Measurements from ENCODE around the gene DPP6.

Gene DPP6

DNA sequence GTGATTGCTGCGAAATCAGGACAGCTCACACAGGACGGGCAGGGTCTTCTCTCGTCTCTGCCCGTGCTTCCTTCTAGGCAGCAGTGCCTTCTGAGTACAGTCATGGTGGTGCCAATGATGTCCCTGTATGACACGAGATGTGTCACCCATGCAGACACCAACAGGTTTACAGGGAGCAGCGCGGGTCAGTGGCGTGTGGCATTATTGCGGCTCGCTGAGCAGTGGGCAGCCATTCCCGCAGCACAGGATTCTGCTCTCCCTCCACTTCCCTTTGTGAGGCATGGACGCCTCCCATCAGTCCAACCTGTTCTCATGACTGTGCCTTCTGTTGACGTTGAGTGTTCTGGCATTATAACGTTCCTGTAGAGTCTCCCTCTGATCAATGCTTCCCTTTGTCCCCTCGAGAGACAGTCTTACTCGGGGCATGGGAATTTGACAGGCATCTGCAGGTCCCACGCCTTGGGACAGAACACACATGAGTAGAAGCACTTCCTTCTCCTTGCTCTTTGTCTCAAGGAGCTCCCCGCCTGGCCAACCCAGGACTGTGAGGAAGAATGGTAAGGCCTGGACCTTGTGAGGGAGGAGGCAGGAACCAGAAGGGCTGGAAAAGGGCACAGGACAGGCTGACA is 731.2 kb downstream of the DPP6 start:
- no peak overlapping the region for H3K4me3 ChIP-seq (ENCODE audit: low read length)
- no peak for DNase-seq (ENCODE audit: low read depth, low spot score)

DNA sequence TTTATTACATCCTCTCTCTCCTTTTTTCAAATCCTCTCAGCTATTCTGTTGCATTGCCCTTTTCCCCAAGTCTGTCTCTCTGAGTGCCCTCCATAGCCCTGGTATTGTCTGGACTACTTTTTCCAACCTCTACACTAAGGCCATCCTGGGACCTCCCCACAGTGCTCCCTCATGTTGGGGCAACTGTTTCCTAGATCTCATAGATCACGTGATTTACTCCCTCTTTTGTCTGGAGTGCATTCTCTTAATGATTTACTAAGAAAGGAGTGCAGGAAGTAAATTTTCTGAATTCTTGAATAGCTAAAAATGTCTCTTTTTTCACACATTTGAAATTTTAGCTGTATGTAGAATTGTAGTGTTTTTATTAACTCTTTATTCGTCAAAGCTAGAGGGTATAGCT is 733.7 kb downstream of the DPP6 start:
- H3K4me3 ChIP-seq (ENCODE audit: low read length) = no peak overlapping the region
- DNase-seq (ENCODE audit: low read depth, low spot score) = no peak

DNA sequence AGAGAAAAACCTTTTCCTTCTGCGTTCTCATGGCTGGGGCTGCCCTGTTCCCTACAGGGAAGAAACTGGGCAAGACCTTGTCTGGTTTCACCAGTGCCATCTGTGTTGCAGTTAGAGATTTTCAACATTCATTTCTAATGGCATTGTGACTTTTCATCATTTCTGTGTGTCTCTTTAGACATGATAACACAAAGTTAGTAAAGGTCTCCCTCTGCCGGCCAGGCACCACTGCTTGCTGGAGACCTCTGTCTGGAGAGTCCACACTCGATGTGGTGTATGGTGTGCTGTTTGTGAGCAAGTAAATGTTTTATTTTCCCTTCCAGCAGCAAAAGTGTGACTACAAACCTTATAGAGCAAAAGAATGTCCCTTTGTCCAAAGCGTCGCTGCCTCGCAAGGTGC is 737.2 kb downstream of the DPP6 start:
- peak; percentile 56 for DNase-seq (ENCODE audit: low read depth, low spot score)

DNA sequence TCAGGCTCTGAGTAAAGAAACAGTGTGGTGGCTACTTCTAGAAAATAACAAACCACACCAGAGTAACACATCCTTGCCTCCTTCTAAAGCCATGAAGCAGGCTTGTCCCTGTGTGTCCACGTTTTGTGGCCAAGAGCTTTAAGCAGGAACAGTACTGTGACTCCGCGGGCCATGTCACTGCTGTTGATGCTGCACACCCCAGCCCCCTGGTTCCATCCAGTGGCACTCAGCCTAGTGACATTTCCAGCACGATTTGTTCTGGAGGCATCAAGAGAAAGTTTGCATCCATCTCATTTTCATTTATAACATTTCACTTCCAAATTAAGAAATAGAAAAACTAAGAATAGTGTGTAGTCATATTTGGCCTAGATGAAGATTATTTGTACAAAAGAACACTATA is 739.4 kb downstream of the DPP6 start:
- DNase-seq (ENCODE audit: low read depth, low spot score) = no peak

More for the DNA sequence above, 737.2 kb downstream of the DPP6 start:
- no peak overlapping the region for H3K4me3 ChIP-seq (ENCODE audit: low read length)

DNA sequence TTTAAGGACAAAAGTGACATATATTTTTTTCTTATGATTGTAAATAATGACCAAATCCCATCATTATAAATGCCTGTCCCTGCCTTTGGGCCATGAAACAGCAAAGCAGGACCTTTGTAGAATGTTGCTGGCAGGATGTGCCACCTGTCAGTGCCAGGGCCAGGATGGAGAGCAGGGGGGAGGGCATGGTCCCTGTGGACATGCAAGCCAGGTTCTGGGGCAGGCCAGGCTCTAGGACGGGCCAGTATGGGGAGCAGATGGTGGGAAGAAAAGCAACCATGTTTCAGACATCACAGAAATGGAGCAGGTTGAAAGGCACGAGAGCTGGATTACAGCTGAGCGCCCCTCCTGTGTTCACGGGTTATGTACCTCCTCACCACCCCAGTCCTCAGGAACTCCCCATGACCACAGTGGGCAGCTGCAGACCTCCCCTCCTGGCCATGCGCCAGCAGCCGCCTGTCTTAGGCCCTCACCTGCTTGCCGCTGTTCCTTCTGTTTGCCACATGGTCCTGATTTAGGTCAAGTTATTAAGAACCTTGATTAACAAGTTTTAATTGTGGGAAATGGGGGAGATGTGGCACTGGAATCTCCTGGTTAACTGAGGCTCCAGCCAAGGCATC is 740.3 kb downstream of the DPP6 start:
- no peak for DNase-seq (ENCODE audit: low read depth, low spot score)

More for the DNA sequence above, 739.4 kb downstream of the DPP6 start:
- H3K4me3 ChIP-seq (ENCODE audit: low read length) = no peak overlapping the region

DNA sequence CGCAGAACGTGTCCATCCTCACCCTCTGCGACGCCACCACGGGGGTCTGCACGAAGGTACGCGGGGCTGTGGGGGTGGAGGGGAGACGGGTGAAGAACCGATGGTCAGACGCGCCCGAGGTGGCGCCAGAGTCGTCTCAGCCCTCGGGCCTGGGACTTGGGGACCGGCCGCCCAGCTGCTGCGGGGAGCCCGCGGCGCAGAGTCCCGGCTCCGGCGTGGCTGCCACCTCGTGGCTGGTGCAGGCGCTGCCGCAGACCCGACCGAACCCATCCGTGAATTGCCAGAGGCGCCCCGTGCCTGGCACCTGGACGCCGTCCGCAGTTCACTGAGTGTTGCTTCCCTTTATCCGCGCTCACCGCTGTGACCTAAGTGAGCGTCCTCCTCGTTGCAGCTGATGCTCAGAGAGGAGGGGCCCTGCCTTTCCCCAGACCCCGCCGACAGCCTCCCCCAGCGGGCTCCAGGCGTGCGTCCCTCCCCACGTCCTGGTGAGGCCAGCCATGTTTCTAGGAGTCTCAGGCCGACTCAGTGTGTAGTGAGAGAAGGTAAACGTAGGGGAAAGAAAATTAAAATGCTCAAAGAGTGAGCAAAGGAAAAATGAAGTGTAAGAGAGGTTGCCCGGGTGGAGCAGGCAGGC is 742.1 kb downstream of the DPP6 start:
- no peak for DNase-seq (ENCODE audit: low read depth, low spot score)
- H3K4me3 ChIP-seq (ENCODE audit: low read length) = no peak overlapping the region

More for the DNA sequence above, 740.3 kb downstream of the DPP6 start:
- H3K4me3 ChIP-seq (ENCODE audit: low read length) = no peak overlapping the region

DNA sequence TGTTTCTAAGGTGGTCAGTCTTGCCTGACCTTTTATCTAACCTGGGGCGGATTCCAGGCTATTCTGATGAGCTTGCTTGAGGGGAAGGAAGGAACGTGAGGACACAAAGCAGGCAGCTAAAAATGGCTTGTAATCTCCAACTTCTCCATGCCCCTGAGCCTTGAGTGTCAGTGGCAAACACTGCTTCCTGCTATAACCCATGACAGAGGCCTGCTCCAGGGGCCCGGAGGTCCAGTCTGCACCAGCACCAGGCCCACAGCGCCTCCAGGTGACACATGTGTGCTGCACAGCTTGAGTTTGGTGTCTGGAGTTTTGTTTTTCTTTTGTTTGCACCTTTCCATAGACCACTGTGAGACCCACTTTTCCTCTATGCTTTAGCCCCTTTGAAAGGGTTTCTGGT is 742.8 kb downstream of the DPP6 start:
- no peak for DNase-seq (ENCODE audit: low read depth, low spot score)
- H3K4me3 ChIP-seq (ENCODE audit: low read length) = no peak overlapping the region

DNA sequence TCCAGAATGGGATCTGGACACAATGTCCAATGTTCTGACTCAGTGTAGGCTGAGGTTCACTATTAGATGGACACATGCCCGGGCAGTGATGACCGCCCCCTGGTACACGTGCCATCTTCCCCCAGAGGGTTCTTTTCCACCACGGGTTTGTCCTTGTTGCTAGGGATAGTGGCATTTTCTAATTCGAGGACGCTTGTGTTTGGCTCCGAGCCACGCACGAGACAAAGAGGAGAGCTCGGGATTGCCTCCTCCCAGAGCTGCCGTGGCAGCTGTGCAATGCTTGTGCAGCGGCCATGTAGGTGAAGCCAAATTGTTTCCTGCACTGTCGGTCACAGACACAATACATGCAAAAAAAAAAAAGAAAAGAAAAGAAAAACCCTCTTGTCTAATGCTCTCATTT is 743.2 kb downstream of the DPP6 start:
- DNase-seq (ENCODE audit: low read depth, low spot score) = no peak
- H3K4me3 ChIP-seq (ENCODE audit: low read length) = no peak overlapping the region

DNA sequence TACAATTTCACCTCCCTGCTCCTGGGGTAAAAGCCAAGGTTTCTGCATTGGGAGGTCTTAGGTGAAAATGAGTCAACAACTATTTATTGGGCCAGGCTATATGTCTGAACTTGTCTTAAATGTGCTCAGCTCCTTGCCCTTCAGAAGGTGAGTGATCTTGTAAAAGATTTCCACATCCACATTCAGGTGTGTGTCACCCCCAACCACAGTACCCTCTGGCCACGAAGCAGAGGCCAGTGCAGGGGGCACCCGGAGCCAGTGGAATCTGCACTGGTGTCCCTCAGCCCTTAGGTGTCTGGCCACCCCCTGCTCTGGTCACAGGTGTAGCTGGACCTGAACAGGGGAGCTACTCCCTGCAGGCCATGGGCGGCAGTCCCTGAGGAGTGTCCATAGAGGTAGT is 752.3 kb downstream of the DPP6 start:
- H3K4me3 ChIP-seq (ENCODE audit: low read length) = no peak overlapping the region
- no peak for DNase-seq (ENCODE audit: low read depth, low spot score)

DNA sequence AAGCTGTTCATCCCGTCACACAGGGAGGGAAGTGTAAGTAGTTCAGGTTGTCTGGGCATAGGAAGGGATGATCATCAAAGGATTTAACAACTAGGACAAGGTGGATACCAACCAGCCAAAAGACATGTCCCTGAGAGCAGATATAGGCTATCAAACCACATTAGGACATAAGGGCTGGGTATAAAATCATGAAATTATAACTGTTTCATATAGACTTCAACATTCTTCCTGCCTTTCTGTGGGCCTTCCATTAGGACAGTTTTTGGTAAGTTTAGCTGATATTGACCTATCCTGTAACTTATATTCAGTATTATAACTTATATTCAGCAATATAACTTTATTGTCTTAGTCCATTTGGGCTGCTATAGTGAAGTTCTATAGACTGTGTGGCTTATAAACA is 759.8 kb downstream of the DPP6 start:
- no peak for DNase-seq (ENCODE audit: low read depth, low spot score)
- no peak overlapping the region for H3K4me3 ChIP-seq (ENCODE audit: low read length)

DNA sequence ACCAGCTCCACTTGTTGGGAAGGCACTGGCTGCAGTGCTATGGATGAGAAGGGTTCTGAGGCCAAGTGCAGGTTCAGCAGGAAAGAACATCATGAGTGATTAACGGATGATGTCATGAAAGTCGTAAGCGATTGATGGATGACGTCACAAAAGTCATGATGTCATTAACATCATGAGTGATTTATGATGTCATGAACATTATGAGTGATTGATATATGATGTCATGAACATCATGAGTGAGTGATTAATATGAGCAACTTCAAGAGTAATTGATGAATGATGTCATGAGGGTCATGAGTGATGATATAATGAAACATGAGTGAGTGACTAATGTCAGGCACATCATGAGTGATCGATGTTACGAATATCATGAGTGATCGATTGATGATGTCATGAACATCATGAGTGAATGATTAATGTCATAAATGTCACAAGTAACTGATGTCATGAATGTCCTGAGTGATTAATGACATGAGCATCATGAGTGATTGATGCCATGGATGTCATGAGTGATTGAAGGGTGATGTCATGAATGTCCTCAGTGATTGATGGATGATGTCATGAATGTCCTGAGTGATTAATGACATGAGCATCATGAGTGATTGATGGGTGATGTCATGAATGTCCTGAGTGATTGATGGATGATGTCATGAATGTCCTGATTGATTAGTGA is 765.2 kb downstream of the DPP6 start:
- no peak overlapping the region for H3K4me3 ChIP-seq (ENCODE audit: low read length)
- no peak for DNase-seq (ENCODE audit: low read depth, low spot score)

DNA sequence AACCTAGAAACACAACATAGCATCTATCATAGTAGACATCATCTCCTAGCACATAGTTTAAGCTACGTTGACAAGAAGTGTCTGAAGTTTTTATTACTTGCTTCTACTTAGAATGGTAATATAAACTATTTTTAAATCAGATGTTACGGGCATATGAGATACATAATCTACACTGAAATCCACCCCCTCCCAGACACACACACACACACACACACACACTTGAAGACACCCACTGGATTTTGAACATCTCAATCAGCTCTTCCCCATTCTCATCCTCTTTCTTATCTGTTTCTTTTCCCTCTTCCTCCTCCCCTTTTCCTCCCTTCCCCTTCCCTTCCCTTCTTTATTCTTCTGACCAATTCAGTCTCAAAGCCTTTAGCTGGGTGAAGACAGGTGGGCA is 774.8 kb downstream of the DPP6 start:
- no peak overlapping the region for H3K4me3 ChIP-seq (ENCODE audit: low read length)
- no peak for DNase-seq (ENCODE audit: low read depth, low spot score)

DNA sequence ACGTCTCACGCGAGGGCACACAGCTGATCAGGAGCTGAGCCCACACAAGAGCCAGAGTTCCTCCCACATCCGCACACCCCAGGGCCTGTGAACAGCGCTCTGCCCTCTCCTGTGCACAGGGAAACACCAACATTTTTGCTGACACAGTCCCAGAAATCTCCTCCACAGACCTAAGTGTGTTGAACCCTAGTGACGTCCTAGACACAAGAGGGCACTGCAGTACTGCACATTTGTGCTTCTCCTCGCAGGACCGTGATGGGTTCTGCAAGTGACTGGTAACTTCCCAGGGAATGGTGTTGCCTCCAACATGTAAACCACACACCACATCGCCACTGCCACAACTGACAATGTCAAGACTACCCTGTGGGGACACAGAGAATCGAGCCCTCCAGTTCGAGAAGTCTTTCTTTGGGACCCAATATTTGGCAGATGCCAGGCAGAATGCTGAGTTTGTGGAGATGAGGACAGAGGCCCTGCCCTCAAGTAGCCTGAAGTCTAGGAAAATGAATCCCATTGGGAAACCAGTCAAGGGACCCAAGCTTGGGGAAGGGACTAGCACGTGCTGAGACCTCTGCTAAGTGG is 780.5 kb downstream of the DPP6 start:
- H3K4me3 ChIP-seq (ENCODE audit: low read length) = no peak overlapping the region
- DNase-seq (ENCODE audit: low read depth, low spot score) = peak; percentile 62

DNA sequence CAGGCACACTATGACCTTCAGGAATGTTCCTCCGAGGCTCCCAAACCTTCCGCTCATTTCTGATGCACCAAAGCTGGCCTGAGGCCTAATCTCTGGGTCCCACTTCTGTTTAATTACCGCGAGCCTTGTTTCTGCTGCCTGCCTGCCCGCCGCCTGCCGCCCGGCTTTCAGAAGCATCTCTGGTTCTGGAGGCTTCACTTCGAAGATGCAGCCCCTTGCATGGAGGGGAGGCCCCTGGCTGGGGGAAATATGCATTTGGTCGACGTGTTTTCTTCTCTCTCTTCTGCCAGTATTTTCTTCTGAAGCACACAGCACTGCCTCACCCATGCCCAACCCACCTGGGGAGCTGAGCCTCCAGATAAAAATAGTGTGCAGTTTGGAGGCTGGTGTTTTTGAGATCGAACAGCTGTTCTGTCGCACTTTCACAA is 783.8 kb downstream of the DPP6 start:
- no peak overlapping the region for H3K4me3 ChIP-seq (ENCODE audit: low read length)
- no peak for DNase-seq (ENCODE audit: low read depth, low spot score)

DNA sequence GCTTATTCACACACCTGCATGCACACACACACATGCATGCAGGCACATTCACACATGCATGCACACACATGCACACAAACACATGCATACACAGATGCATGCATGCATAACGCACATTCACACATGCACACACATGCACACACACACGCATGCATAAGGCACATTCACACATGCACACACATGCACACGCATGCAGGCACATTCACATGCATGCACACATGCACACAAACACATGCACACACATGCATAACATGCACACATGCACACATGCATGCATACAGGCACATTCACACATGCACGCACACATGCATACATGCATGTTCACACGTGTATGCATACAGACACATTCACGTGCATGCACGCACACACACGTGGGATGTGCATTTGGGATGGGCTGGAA is 784.9 kb downstream of the DPP6 start:
- no peak overlapping the region for H3K4me3 ChIP-seq (ENCODE audit: low read length)
- DNase-seq (ENCODE audit: low read depth, low spot score) = no peak

DNA sequence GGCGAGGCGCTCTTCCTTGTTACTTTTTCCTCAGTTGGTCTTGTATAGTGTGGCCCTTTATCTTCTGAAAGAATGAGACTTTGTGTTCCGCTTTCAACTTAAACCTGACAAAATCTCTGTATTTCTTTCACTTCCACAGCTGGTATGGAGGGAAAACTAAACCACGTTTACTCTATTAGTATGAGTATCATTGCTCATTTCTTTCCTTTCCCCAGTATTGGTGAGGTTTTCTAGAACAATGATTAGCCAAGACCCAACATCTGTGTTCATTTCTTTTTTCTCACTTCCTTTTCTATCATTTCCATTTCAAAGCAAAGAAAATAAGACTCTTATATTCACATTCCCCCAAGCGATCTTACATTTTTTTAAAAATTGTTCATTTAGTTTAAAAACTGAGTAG is 785.4 kb downstream of the DPP6 start:
- no peak for DNase-seq (ENCODE audit: low read depth, low spot score)
- no peak overlapping the region for H3K4me3 ChIP-seq (ENCODE audit: low read length)

DNA sequence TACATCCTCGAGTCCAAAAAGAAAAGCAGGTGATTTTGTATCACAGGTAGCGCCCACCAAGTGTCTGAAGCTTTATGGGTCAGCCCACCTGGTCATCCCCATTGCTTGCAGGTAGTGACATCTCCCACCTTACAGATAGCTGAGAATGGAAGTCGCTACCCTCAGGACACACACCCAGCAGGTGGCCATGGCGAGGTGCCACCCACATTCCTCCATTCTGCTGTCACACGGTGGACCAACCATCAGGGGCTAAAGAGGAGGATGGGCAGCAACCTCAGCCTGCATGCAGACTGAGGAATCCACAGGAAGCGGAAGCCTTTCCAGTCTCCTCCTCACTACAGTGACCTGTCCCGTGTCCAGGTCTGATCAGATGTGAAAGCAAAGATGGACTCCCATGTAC is 787.9 kb downstream of the DPP6 start:
- H3K4me3 ChIP-seq (ENCODE audit: low read length) = no peak overlapping the region
- DNase-seq (ENCODE audit: low read depth, low spot score) = no peak

DNA sequence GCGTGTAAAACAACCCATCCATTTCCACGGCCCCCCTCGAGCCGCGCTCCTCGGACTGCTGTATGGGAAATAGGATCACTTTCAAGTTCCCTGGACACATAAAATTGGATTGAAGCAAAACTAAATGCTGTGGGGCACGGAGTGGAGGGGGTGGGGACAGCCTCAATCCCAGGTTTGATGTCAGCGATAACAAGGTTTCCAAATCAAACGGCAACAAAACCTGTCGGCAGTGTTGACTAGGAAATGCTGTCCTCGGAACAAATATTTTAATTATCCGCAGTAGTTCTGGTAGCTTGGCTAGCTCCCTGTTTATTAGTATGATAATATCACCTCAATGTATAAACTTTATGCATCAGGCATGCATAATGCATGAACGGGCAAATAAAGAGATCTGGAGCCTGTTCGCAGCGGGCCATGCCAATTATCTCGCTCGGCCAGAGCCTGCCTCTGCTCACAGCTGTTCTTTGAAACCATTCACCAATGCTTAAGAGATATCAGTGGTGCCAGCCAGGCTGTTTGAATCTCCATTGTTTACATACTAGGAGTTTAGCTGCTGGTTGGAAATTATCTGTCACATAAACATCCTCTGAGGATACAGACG is 789.6 kb downstream of the DPP6 start:
- DNase-seq (ENCODE audit: low read depth, low spot score) = no peak

DNA sequence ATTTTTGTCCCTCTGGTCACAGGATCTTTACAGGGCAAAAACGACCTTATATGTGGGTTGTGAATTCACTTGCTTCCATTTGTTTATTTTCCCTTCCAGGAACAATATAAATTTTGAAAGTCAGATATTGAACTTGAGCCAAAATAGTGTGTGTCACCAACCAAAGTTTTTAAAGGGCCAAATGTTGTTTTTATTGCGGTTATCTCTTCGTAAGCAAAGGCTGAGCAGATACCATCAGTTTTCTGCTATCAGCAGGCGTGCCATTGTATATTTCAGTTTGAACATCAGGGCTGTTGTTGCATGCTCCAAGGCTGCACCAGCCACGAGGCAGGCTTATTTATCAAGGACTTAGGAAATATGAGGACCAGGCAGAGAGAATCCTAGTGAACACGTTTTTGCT is 790.4 kb downstream of the DPP6 start:
- DNase-seq (ENCODE audit: low read depth, low spot score) = no peak
- no peak overlapping the region for H3K4me3 ChIP-seq (ENCODE audit: low read length)

More for the DNA sequence above, 789.6 kb downstream of the DPP6 start:
- H3K4me3 ChIP-seq (ENCODE audit: low read length) = no peak overlapping the region

All from Jurkat, Clone E6-1 (cell line).